ENCODE measurements around the gene AOAH. TPM values are rescaled to one million over a fixed set of nuclear protein-coding genes. Genes with fewer than 3 reads are reported as not detected.
"Not testable (repeated sequence)": the region's sequence is repeated elsewhere in the genome, so short reads cannot be mapped to it uniquely, and the experiment has no call there.

The AOAH gene
- total RNA-seq, 2 donors from 2014 or later = 0.70 to 1.6 TPM

DNA sequence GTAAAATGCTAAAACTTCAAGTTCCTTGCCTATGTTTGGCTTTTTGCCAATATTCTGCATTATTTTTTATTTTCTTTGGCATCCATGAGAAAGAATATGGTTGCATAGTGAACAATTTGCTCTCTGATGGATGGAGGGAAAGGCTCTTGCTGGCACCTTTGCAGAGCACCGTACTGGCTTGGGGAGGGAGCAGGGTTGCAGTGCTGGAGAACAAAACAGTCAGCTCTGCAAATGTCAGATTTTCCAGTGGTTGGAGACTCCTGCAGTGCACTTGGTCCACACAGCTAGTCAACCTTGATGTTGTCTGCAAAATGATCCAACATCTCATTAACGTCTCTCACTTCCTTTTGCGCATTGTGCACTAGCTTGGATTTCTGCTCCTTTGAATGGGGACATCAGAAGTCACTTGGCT, 233.9 kb downstream of the AOAH start:
- Mint-ChIP-seq H3K27ac (no peak overlapping the region), H3K27me3 (ENCODE audit: insufficient read depth) (no peaks in the 10 kb centered on the region), H3K36me3 (ENCODE audit: low read depth) (no peaks in the 10 kb centered on the region), H3K9me3 (peaks cover 8% of the 10 kb centered on the region), H3K4me3 (no peak overlapping the region), H3K4me1 (peaks cover 1% of the 10 kb centered on the region)
- H3K27me3 ChIP-seq (ENCODE audit: control insufficient read depth, insufficient read depth, low read length, poor library complexity, severe bottlenecking) = no peaks in the 10 kb centered on the region
- H3K4me3 ChIP-seq (ENCODE audit: low read length) = no peak overlapping the region
- H3K4me1 ChIP-seq (ENCODE audit: control insufficient read depth, insufficient read depth, low read length) = no peaks in the 10 kb centered on the region
- TF ChIP-seq, protein P1, sequence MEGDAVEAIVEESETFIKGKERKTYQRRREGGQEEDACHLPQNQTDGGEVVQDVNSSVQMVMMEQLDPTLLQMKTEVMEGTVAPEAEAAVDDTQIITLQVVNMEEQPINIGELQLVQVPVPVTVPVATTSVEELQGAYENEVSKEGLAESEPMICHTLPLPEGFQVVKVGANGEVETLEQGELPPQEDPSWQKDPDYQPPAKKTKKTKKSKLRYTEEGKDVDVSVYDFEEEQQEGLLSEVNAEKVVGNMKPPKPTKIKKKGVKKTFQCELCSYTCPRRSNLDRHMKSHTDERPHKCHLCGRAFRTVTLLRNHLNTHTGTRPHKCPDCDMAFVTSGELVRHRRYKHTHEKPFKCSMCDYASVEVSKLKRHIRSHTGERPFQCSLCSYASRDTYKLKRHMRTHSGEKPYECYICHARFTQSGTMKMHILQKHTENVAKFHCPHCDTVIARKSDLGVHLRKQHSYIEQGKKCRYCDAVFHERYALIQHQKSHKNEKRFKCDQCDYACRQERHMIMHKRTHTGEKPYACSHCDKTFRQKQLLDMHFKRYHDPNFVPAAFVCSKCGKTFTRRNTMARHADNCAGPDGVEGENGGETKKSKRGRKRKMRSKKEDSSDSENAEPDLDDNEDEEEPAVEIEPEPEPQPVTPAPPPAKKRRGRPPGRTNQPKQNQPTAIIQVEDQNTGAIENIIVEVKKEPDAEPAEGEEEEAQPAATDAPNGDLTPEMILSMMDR (conservative IDR thresholded peaks at IDR 0.05) = no peak
- DNase-seq = no peak
- H3K36me3 ChIP-seq (ENCODE audit: control insufficient read depth, insufficient read depth, low read length) = no peaks in the 10 kb centered on the region
- 94 to 96% methylated on average over 3 of the region's 3 CpGs for WGBS, 2 experiments (ENCODE audit: insufficient coverage in 1 of 2, insufficient read length in 1 of 2)
- no peaks in the 10 kb centered on the region for H3K9me3 ChIP-seq (ENCODE audit: control insufficient read depth, low read length)
- no peak overlapping the region for H3K27ac ChIP-seq (ENCODE audit: low read depth, low read length)
- H3K9ac ChIP-seq (ENCODE audit: extremely low read depth, low read length, poor library complexity, severe bottlenecking) = no peak overlapping the region

DNA sequence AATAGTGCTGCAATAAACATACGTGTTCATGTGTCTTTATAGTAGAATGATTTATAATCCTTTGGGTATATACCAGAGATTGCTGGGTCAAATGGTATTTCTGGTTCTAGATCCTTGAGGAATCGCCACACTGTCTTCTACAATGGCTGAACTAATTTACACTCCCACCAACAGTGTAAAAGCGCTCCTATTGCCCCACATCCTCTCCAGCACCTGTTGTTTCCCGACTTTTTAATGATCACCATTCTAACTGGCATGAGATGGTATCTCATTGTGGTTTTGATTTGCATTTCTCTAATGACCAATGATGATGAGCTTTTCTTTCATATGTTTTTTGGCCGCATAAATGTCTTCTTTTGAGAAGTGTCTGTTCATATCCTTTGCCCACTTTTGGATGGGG, 235.6 kb downstream of the AOAH start:
- H3K4me1 Mint-ChIP-seq; H3K36me3 Mint-ChIP-seq (ENCODE audit: low read depth); H3K4me3 Mint-ChIP-seq; H3K4me3 ChIP-seq (ENCODE audit: low read length); H3K36me3 ChIP-seq (ENCODE audit: control insufficient read depth, insufficient read depth, low read length); H3K9me3 ChIP-seq (ENCODE audit: control insufficient read depth, low read length); H3K9ac ChIP-seq (ENCODE audit: extremely low read depth, low read length, poor library complexity, severe bottlenecking); H3K4me1 ChIP-seq (ENCODE audit: control insufficient read depth, insufficient read depth, low read length); H3K27me3 Mint-ChIP-seq (ENCODE audit: insufficient read depth); DNase-seq; H3K27me3 ChIP-seq (ENCODE audit: control insufficient read depth, insufficient read depth, low read length, poor library complexity, severe bottlenecking); H3K27ac ChIP-seq (ENCODE audit: low read depth, low read length); H3K9me3 Mint-ChIP-seq; H3K27ac Mint-ChIP-seq: not testable (repeated sequence)
- WGBS, 2 experiments (ENCODE audit: insufficient coverage in 1 of 2, insufficient read length in 1 of 2) = 80 to 87% methylated on average over 1 to 5 of the region's 5 CpGs

DNA sequence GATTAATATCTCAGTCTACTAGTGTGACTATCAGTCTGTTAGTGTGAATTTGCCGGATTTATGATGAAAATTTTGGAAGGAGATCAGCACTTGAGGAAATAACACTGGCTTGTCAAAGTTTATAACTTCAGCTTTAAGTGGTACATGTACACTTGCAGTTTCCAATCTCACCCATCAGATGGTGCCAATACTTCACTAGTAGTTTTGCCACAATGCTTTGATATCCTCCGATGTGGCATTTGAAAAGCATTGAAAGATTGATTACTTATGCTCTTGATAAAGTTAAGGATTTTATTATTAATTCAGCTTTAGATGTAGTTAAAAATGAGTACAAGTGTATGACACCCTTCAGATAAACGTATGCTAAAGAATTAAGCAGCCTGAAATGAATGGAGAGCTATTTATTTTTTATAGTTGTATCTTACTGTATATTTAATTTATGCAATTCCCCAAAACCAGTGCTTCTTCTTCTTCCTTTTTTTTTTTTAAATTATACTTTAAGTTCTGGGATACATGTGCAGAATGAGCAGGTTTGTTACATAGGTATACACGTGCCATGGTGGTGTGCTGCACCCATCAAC, 236.4 kb downstream of the AOAH start:
- H3K4me1 ChIP-seq (ENCODE audit: control insufficient read depth, insufficient read depth, low read length) = no peaks in the 10 kb centered on the region
- Mint-ChIP-seq H3K9me3 (peaks cover 8% of the 10 kb centered on the region), H3K4me3 (no peak overlapping the region), H3K36me3 (ENCODE audit: low read depth) (no peaks in the 10 kb centered on the region), H3K27me3 (ENCODE audit: insufficient read depth) (no peaks in the 10 kb centered on the region), H3K27ac (no peak overlapping the region), H3K4me1 (peaks cover 2% of the 10 kb centered on the region)
- no peak overlapping the region for H3K9ac ChIP-seq (ENCODE audit: extremely low read depth, low read length, poor library complexity, severe bottlenecking)
- no peaks in the 10 kb centered on the region for H3K9me3 ChIP-seq (ENCODE audit: control insufficient read depth, low read length)
- no peak overlapping the region for H3K4me3 ChIP-seq (ENCODE audit: low read length)
- DNase-seq = no peak
- H3K27me3 ChIP-seq (ENCODE audit: control insufficient read depth, insufficient read depth, low read length, poor library complexity, severe bottlenecking) = no peaks in the 10 kb centered on the region
- H3K27ac ChIP-seq (ENCODE audit: low read depth, low read length) = no peak overlapping the region
- TF ChIP-seq, protein P1 (conservative IDR thresholded peaks at IDR 0.05) = peak; percentile 90
- 0 to 68% methylated on average over 2 to 3 of the region's 4 CpGs for WGBS, 2 experiments (ENCODE audit: insufficient coverage in 1 of 2, insufficient read length in 1 of 2)
- H3K36me3 ChIP-seq (ENCODE audit: control insufficient read depth, insufficient read depth, low read length) = no peaks in the 10 kb centered on the region

DNA sequence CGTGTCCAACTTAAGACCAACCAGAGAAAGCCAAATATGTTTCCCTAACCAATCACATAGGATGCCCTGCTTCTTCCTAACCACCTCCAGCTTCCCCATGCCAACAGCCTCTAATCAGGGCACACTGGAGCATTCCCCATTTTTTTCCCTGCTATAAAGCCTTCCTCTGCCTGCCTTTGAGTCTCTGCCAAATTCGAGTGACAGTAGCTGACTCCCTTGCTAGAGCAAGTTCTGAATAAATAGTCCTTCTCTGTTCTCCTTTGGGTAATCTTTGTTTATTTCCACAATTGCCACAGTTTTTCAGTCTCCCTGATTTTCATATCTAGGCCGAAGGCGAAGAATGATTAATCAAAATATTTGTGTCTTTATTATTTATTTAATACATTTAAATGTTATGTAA, 238.0 kb downstream of the AOAH start:
- no peaks in the 10 kb centered on the region for H3K36me3 ChIP-seq (ENCODE audit: control insufficient read depth, insufficient read depth, low read length)
- no peak overlapping the region for H3K9ac ChIP-seq (ENCODE audit: extremely low read depth, low read length, poor library complexity, severe bottlenecking)
- no peaks in the 10 kb centered on the region for H3K27me3 ChIP-seq (ENCODE audit: control insufficient read depth, insufficient read depth, low read length, poor library complexity, severe bottlenecking)
- H3K27ac ChIP-seq (ENCODE audit: low read depth, low read length) = no peak overlapping the region
- Mint-ChIP-seq H3K4me1 (peaks cover 2% of the 10 kb centered on the region), H3K4me3 (no peak overlapping the region), H3K27ac (no peak overlapping the region), H3K9me3 (peaks cover 8% of the 10 kb centered on the region), H3K27me3 (ENCODE audit: insufficient read depth) (no peaks in the 10 kb centered on the region), H3K36me3 (ENCODE audit: low read depth) (no peaks in the 10 kb centered on the region)
- H3K9me3 ChIP-seq (ENCODE audit: control insufficient read depth, low read length) = no peaks in the 10 kb centered on the region
- H3K4me3 ChIP-seq (ENCODE audit: low read length) = no peak overlapping the region
- no peaks in the 10 kb centered on the region for H3K4me1 ChIP-seq (ENCODE audit: control insufficient read depth, insufficient read depth, low read length)
- no peak for DNase-seq
- 89 to 94% methylated on average over 2 of the region's 4 CpGs for WGBS, 2 experiments (ENCODE audit: insufficient coverage in 1 of 2, insufficient read length in 1 of 2)
- TF ChIP-seq, protein P1 (conservative IDR thresholded peaks at IDR 0.05) = no peak

Measured in endodermal cell (in vitro differentiated cells).